NCI-H446 treated with DMSO at 0.1 percent for 48 hours (cell line): ENCODE measurements around the gene NR2F1-AS1.
A peak's percentile ranks its signal among the peaks of the same experiment; 100 is the strongest.
"Not testable (repeated sequence)": the region's sequence is repeated elsewhere in the genome, so short reads cannot be mapped to it uniquely, and the experiment has no call there.

Experiments
- DNase-seq: peaks from one replicate; lab custom pipeline; 2025; lab: John Stamatoyannopoulos, UW

Gene NR2F1-AS1

DNA sequence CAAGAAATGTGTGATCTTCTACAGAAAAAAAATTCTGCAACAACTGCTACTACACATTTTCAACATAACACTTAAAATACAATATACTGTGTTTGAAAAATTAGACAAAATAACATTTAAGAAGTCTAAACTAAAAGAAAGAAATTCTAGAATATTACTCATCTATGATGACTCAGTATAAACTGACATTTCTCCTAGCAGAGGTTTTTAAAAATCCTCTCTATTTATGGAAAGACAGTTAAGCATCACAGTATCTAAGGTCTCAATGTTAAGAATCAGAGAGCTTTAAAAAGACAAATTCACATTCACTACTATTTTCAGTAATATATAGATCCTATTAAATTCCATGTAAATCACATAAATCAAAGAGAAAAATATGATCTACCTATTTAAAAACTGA, 61.3 kb downstream of the NR2F1-AS1 start:
- DNase-seq, result no peak

DNA sequence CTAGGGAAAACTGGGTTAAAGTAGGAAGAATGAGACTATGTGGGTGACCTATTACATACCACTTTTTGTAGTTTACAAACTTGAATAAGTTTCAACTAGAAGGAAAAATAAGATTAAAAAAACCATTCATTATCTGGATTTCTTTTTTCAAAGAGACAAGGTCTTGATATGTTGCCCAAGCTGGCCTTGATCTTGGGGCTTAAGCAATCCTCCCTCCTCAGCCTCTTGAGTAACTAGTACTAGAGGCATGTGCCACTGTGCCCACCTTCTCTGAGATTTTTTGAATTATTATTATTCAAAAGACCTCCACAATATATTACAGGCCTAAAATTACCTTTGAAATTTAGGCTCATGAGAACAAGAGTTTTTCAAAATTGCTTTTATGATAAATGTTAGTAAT, 63.2 kb downstream of the NR2F1-AS1 start:
- DNase-seq, result no peak

- no peak for DNase-seq
These were observed 67.7 kb downstream of the NR2F1-AS1 start for GRCh38 chr5:93513298-93513697.

GRCh38 chr5:93512799-93513198, 68.2 kb downstream of the NR2F1-AS1 start:
- no peak for DNase-seq

DNA sequence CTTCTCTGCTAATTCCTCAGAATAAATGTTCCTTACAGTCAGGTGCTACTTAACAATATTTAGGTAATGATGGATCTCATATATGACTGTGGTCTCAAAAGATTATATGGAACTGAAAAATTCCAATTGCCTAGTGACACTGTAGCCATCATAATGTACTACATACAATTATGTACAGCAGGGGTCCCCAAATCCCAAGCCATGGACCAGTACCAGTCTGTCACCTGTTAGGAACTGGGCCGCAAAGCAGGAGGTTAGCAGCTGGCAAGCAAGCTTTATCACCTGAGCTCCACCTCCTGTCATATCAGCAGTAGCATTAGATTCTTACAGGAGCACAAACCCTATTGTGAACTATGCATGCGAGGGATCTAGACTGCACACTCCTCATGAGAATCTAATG, 69.6 kb downstream of the NR2F1-AS1 start:
- DNase-seq, result no peak

GRCh38 chr5:93510626-93511380, 70.2 kb downstream of the NR2F1-AS1 start:
- no peak for DNase-seq

GRCh38 chr5:93505553-93505952, 75.5 kb downstream of the NR2F1-AS1 start:
- DNase-seq, result not testable (repeated sequence)

DNA sequence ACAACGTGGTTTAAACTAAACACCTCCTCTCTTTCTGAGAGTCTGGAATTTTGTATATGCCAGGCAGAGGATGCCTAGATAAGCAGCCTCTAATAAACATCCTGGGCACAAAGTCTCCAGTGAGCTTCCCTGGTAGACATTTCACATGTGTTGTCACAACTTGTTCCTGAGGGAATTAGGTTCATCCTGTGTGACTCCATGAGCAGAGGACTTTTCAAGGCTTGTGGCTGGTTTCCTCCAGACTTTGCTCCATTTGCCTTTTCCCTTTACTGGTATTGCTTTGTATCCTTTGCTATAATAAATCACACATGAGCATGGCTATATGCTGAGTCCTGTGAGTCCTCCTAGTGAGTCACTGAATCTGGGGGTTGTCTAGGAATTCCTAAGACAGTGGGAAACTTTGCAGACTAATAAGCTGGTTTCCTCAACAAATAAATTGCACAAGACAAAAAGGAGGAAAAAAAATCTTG, 77.4 kb downstream of the NR2F1-AS1 start:
- no peak for DNase-seq

GRCh38 chr5:93497096-93497495, 83.9 kb downstream of the NR2F1-AS1 start:
- no peak for DNase-seq

DNA sequence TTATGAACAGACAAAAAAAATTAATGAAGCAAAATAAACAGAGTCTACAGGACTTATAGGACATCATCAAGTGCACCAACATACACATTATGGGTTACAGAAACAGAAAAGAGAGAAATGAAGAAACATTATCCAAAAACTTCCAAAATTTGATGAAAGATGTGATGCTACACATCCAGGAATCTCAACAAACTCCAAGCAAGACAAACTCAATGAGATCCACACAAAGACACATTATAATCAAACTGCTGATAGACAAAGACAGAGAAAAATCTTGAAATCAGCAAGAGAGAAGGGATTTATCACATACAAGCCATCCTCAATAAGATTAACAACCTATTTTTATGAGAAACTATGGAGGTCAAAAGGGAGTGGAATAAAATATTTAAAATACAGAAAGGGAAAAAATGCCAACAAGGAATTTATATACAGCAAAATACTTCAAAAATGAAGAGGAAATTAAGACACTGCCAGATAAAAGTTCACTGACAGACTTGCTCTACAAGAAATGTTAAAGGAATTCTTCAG, 101.0 kb downstream of the NR2F1-AS1 start:
- DNase-seq, result no peak

GRCh38 chr5:93477816-93478215, 103.2 kb downstream of the NR2F1-AS1 start:
- peak; percentile 31 for DNase-seq

GRCh38 chr5:93476251-93476742, 104.7 kb downstream of the NR2F1-AS1 start:
- no peak for DNase-seq

DNA sequence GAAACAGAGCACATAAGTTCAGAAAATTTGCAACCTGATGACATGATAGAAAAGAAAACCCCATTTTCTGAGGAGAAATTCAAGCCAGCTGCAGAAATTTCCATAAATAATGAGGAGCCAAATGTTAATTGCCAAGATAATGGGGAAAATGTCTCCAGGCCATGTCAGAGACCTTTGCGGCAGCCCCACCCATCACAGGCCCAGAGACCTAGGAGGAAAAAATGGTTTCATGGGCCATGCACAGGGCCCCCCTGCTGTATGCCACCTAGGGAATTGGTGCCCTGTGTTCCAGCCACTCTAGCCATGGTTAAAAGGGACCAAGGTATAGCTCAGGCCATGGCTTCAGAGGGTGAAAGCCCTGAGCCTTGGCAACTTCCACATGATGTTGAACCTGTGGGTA, 118.1 kb downstream of the NR2F1-AS1 start:
- DNase-seq, result no peak

DNA sequence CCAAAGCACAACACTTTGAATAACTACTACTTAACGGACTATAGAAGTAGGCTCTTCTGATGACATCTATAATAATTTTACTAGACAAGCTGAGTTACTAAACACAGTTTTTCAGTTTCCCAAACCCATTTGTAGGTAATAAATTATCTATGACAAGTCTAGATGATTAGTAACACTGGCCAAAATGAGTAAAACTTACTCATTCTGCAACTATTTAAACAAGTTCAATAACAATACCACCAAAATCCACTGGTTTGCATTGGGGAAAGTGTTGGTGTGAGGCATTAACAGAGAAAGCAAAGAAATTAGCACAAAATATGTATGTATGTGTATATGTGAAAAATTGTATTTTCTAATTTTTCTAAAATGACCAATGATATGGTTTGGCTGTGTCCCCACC, 119.3 kb downstream of the NR2F1-AS1 start:
- DNase-seq, result no peak

- DNase-seq, result no peak
These were observed 120.7 kb downstream of the NR2F1-AS1 start for GRCh38 chr5:93460286-93460685.

- DNase-seq, result not testable (repeated sequence)
These were observed 124.2 kb downstream of the NR2F1-AS1 start for GRCh38 chr5:93456796-93457195.

GRCh38 chr5:93454896-93455295, 126.1 kb downstream of the NR2F1-AS1 start:
- DNase-seq, result no peak

DNA sequence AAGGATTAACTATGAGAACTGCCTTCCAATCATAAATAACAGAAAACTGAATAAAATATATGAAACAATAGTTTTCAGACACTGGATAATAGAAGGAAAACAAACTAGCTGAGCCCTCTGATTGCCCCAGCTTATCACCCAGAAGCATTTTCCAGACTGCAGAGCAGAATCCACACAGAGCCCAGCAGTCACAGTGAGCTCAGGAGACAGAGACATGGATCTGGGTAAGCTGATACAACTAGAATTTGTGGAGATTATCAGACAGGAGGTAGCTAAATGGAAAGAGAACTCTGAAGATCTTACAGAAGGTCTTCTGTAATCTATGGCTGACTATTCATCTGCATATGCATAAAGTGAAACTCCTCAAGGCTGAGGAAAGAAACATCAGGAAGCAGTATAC, 128.8 kb downstream of the NR2F1-AS1 start:
- no peak for DNase-seq

DNA sequence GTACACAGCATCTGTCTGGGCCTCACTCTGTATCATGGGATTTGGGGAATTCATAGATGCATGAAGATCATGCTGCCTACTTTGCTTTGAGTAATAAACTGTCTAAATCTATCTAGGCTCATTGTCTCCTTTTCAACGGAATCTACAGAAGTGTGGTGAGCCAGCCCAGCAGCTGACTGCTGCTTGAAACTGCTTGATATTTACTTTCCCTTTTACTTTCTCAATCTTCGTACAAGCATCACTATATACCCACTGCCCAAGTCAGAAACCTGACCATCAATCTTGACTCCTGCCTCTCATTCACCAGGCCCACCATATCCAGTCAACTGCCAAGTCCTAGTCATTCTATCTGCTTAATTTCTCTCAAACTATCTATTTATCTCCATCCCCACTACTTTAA, 142.9 kb downstream of the NR2F1-AS1 start:
- no peak for DNase-seq

- DNase-seq, result no peak
These were observed 144.9 kb downstream of the NR2F1-AS1 start for GRCh38 chr5:93436083-93436482.

DNA sequence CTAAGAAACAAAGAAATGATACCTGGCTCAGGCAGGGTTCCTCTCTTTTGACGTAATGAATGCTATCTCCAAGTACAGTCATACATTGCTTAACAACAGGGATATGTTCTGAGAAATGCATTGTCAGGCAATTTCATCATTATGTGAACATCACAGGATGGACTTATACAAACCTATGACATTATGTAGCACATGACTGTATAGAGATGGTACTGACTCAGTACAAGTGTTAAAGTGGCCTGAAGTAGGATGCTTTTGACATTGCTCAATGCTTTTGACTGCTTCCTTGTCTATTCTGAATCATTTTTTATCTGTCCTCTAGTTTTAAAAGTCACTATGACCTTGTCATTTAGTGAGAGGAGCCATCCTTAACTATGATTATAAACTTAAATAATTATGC, 147.6 kb downstream of the NR2F1-AS1 start:
- no peak for DNase-seq

- DNase-seq, result no peak
These were observed 149.8 kb downstream of the NR2F1-AS1 start for GRCh38 chr5:93431250-93431649.

- DNase-seq, result no peak
These were observed 150.3 kb downstream of the NR2F1-AS1 start for GRCh38 chr5:93430673-93431199.
